GM12873 (cell line): ENCODE results near the gene ARHGAP15.
A peak's percentile ranks its signal among the peaks of the same experiment; 100 is the strongest.

Experiments used
- CTCF ChIP-seq: IDR thresholded peaks from 2 replicates; pipeline ENCODE4 v1.5.1; 2012; ENCODE audit warnings: low read depth, mild to moderate bottlenecking, moderate library complexity, low read length, control low read depth; ENCODE audit not compliant: insufficient read depth; ENCODE audit errors: missing control alignments

The ARHGAP15 gene

GRCh38 chr2:143190431-143190830 lies 61.2 kb downstream of the ARHGAP15 start:
- no peak for TF ChIP-seq CTCF

GRCh38 chr2:143192106-143192505 lies 62.9 kb downstream of the ARHGAP15 start:
- TF ChIP-seq CTCF = no peak

GRCh38 chr2:143192716-143193115 lies 63.5 kb downstream of the ARHGAP15 start:
- no peak for TF ChIP-seq CTCF

- no peak for TF ChIP-seq CTCF
These were observed 63.9 kb downstream of the ARHGAP15 start for GRCh38 chr2:143193121-143193520.

- no peak for TF ChIP-seq CTCF
These were observed 66.3 kb downstream of the ARHGAP15 start for GRCh38 chr2:143195511-143195910.

- no peak for TF ChIP-seq CTCF
These were observed 74.8 kb downstream of the ARHGAP15 start for GRCh38 chr2:143204062-143204461.

- TF ChIP-seq CTCF = peak; percentile 41
These were observed 76.0 kb downstream of the ARHGAP15 start for GRCh38 chr2:143205106-143205764.
